Measurements from ENCODE around the gene SLC17A5. TPM values are rescaled to one million over a fixed set of nuclear protein-coding genes. Genes with fewer than 3 reads are reported as not detected.
"Not testable (repeated sequence)": the region's sequence is repeated elsewhere in the genome, so short reads cannot be mapped to it uniquely, and the experiment has no call there.

The SLC17A5 gene
- total RNA-seq, result 6.0 and 6.3 TPM in 2 replicates

- intact Hi-C loops (cut with micrococcal nuclease), result loop anchor here (1.0 to 5.0 kb wide), 16 partner anchors 8 to 1949 kb away; partner anchors contain the start of genes CGAS, COX7A2, EEF1A1 and KCNQ5
Measured at GRCh38 chr6:73653571-73654424, at the start of gene SLC17A5. TSS of gene SLC17A5 (minus strand) at chr6:73653992. CDS start at chr6:73653886, 106 bp downstream.

DNA sequence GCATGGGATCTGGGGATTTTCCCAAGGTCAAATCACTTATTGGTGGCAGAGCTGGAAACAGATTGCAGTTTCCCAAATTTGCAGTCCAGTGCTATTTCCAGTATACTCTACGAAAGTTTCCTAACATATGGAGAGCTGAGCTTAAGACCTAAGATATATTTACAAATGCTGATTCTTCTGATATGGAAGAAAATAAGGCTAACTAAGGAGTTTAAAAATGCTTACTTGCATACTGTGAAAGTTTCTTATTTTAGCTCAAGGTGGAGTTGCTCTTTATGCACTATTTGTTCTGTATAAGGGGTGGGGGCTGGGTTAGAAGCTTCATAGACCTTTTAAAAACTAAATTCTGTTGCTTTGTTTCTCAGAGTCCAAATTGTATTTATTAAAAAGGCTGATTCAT, 49.7 kb upstream of the SLC17A5 start:
- intact Hi-C loops (cut with micrococcal nuclease), result no loop called here

GRCh38 chr6:73702444-73702843, 48.7 kb upstream of the SLC17A5 start:
- intact Hi-C loops (cut with micrococcal nuclease), result no loop called here

GRCh38 chr6:73699676-73700459, 46.1 kb upstream of the SLC17A5 start:
- intact Hi-C loops (cut with micrococcal nuclease), result no loop called here

DNA sequence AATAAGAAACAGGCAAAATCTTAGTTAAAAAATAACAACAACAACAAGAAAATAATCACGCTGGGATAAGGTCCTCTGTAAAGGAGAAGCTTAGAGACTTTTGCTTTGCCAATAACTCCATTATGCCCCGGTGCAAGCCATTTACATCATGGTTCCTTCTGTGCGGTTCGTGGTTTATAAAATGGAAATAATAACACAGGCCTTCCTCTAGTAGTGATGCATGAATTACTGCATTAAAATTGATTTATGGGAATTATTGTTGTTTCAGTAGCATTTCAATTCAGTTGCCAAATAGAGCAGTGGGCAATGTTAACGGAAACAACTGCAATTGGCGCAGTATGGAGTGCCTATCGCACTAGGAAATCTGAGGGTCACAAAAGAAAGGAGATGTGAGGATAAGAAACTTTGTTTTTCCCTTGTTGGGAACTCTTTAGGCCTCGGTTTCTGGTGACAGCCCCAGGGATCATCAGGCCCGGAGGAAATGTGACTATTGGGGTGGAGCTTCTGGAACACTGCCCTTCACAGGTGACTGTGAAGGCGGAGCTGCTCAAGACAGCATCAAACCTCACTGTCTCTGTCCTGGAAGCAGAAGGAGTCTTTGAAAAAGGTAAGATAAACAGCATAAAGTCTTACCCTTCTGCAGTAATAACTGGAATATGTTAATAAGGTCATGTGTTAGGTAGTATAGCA, 43.3 kb upstream of the SLC17A5 start:
- intact Hi-C loops (cut with micrococcal nuclease), result no loop called here

DNA sequence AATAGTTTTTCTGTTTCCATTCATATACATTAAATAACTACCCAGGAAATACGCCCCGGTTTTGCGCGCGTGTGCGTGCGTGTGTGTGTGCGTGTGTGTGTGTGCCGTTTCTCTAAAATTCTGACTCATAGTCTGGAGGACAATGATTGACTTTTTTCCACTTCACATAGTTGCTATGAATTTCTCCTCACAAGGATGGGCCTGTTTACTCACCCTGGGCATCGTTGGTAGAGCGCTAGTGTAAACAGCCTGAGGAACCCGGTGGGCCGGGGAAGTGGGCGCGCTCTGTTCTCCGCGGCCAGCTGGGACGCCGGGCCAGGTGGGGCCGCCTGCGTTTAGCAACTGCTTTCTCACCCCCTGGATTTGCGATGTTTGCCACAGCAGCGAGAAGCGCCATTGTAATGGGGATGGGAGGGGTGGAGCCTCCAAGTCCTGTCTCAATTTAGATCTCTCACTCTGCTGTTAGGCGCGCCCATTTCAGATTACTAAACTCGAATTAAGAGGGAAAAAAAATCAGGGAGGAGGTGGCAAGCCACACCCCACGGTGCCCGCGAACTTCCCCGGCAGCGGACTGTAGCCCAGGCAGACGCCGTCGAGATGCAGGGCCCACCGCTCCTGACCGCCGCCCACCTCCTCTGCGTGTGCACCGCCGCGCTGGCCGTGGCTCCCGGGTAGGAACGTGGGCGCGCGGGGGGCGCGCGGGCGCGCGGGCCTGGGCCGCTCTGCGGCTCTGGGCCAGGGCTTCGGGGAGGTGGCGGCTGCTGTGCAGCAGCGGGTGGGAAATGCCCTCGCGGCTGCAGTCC, 42.0 kb upstream of the SLC17A5 start, which contains the start of gene CD109:
Gene CD109, plus strand, starts transcription at position 585 of the 803 bp plus-strand sequence. Its CDS starts 13 bp downstream, at position 598.
- intact Hi-C loops (cut with micrococcal nuclease), result loop anchor here (1.0 to 2.0 kb wide), 7 partner anchors 21 to 1547 kb away; partner anchors contain the start of genes CGAS, COX7A2 and EEF1A1

DNA sequence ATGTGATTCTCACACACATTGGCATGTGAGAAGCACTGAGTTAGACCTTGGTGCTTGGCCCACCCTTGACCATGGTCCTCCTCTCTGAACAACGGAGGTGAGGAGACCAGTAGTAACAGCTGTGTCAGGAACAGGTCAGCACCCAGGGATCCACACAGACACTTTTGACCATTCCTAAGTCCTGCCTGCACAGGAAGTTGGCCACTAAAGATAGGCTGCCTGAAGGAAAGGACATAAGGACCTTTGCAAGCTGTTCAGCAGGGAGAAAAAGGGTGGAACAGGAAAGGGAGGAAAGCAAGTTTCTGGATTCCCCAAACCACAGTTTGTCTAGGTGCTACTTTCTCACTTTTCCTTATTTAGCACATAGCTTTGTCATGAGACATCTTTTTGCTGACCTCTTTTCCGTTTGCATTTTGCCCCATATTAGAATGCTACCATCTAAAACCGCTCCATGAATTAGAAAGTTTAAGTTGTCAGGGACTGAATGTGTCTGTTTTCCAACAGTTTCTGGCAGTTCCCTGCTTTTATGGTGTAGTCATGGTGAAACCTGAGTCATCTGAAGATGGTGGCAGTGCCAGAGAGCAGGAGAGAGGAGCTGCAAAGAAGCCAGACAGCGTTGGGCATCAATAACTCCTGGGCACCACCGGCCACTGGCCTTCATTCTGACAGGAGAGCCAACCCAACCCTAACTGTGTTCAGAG, 41.1 kb upstream of the SLC17A5 start:
- intact Hi-C loops (cut with micrococcal nuclease), result loop anchor here (1.0 to 2.0 kb wide), 7 partner anchors 20 to 1548 kb away; partner anchors contain the start of genes CGAS, COX7A2 and EEF1A1

- intact Hi-C loops (cut with micrococcal nuclease), result no loop called here
Measured at GRCh38 chr6:73691512-73691911, 37.7 kb upstream of the SLC17A5 start.

DNA sequence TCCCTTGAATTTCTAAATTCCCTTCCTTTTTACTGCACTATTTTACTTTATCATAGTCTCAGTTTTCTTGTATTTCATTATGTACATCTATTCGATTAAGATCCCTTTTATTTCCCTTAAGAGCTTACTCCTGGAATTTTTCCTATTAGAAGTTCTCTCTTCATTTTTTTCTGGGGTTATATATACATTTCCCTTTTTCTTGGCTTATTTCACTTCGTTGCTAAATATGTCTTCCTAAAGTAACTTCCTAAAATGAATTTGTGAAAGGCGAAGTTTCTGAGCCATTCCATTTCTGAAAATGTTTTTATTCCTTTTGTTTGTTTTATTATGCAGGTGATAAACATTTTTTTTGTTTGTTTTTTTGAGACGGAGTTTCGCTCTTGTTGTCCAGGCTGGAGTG, 36.3 kb upstream of the SLC17A5 start:
- intact Hi-C loops (cut with micrococcal nuclease), result no loop called here

GRCh38 chr6:73688351-73688750, 34.6 kb upstream of the SLC17A5 start:
- intact Hi-C loops (cut with micrococcal nuclease), result no loop called here

- intact Hi-C loops (cut with micrococcal nuclease), result not testable (repeated sequence)
Measured at GRCh38 chr6:73683574-73683973, 29.8 kb upstream of the SLC17A5 start.

GRCh38 chr6:73680289-73680918, 26.6 kb upstream of the SLC17A5 start:
- intact Hi-C loops (cut with micrococcal nuclease), result no loop called here

- intact Hi-C loops (cut with micrococcal nuclease), result not testable (repeated sequence)
Measured at GRCh38 chr6:73679846-73680245, 26.1 kb upstream of the SLC17A5 start.

DNA sequence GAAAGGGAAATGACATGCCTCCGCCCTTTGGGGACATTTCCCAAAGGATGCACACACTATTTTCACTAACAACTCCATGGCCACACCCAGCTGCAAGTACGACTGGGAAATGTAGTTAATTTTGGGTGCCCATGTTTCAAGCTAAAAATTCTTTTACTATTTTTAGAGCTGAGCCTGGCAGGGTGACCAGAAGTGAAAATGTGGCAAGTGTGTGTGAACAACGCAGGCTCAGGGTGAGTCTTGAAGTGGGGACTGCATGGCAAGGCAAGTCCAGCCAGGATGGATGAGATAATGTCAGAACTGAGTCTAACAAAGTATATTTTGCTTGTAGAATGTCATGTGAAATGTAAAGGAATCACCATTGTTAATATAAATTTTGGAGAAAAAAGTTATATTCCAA, 25.2 kb upstream of the SLC17A5 start:
- intact Hi-C loops (cut with micrococcal nuclease), result no loop called here

- intact Hi-C loops (cut with micrococcal nuclease), result loop anchor here (1.0 to 2.0 kb wide), 5 partner anchors 20 to 1534 kb away; no protein-coding TSS in a partner anchor
Measured at GRCh38 chr6:73675466-73676098, 21.8 kb upstream of the SLC17A5 start.

DNA sequence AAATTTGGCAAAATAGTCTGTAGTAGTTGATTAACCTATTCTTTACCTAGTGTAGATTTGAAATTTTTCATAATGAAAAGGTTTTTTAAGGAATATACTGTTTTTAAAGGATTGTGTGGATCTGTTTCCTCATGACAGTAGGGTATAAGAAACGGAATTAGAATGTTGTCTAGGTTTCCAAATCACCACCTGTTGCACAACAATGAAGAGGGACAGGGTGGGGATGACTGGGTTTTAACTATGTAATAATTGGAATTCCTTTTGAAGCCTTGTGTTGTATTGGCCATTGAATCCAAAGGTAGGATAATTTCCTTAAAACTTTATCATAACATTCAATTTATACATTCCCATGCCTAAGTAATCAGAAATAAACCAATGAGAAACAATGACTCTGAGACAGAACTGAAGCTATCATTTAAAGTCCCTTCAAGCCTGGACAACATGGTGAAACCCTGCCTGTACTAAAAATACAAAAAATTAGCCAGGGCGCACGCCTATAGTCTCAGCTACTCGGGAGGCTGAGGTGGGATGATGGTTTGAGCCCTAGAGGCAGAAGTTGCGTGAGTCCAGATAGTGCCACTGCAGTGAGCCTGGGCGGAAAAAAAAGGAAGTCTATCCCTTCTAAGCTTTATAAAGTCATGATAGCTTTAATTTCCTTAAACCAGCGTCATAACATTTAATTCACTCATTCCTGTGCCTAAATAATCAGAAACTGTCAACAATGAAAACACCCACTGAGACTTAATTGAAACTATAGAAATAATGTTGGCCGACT, 18.3 kb upstream of the SLC17A5 start:
- intact Hi-C loops (cut with micrococcal nuclease), result no loop called here

- intact Hi-C loops (cut with micrococcal nuclease), result no loop called here
Measured at GRCh38 chr6:73669005-73669404, 15.2 kb upstream of the SLC17A5 start.

DNA sequence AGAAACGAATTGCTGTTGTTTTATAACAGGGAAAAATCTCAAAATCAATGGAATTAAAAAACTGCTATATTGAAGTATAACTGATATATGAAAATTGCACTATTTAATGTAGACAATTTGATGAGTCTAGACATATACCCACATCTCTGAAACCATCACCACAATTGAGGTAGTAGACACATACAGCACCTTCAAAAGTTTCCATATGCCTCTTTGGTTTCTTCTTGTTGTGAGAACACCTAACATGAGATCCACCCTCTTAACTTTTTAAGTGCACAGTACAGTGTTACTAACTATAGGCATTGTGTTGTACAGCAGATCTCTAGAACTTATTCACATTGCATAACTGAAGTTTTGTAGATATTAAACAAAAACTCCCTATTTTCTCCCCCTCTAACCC, 14.0 kb upstream of the SLC17A5 start:
- intact Hi-C loops (cut with micrococcal nuclease), result no loop called here
